GM21825 (cell line): ENCODE results near the gene COG7.
"Not testable (repeated sequence)": the region's sequence is repeated elsewhere in the genome, so short reads cannot be mapped to it uniquely, and the experiment has no call there.

Experiments used
- ATAC-seq: cut with Tn5 transposase; IDR thresholded peaks from one replicate; pipeline ENCODE4 v1.9.1; 2021; ENCODE audit warnings: mild to moderate bottlenecking, moderate library complexity; ENCODE audit not compliant: unreplicated experiment

COG7 gene

GRCh38 chr16:23452572-23453337 lies at the start of gene COG7:
COG7 (minus strand) TSS chr16:23453189; CDS start chr16:23452994, 195 bp downstream.
- ATAC-seq, result peak; percentile 66

GRCh38 chr16:23502466-23502865 lies 49.5 kb upstream of the COG7 start:
- no peak for ATAC-seq

DNA sequence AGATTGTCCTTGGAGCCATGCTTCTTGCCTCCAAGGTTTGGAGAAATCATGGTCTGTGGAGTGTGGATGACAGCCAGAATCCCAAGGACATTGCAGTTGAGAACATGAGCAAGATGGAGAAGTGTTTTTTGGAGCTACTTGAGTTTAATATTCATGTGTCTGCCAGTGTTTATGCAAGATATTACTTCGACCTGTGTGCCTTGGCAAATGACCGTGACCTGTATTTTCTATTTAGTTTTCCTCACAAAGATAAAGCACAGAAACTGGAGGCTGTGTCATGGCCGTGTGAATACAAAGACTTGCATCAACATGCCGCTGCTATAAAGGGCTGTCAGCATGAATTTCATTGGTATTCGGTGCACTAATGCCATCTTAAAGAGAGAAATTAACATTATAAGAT lies 48.3 kb upstream of the COG7 start:
- ATAC-seq, result no peak

DNA sequence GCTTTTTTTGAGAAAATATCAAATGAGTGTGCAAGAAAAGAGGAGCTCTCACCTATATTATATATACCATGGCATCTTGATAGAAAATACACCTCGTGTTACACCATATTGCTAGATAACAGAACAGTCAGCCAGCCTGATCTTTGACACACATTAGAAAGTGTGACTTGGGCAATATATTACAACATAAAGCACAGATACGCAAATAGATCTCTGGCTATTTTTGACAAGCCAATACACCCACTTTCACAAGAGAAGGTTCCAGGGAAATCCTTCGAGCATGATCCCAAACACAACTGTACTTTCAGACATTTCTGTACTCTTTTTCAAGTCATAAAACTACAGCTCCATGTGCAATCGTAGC lies 47.9 kb upstream of the COG7 start:
- no peak for ATAC-seq

- ATAC-seq, result no peak
These were observed 47.3 kb upstream of the COG7 start for GRCh38 chr16:23500212-23500861.

- no peak for ATAC-seq
These were observed 46.8 kb upstream of the COG7 start for GRCh38 chr16:23499801-23500200.

DNA sequence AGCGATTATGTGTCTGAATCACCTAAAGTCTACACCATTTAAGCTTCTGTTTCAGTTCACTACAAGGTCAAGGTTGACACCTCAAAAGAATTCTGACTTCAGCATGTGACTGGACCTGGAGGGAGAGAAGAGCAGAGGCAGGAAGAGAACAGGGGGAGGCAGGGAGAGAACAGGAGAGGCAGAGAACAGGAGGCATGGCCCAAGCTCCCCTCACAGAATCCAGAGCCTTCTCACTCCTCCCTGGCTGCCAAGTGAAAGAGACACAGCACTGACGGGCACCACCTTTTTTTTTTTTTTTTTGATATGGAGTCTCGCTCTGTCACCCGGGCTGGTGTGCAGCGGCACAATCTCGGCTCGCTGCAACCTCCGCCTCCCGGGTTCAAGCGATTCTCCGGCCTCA lies 45.9 kb upstream of the COG7 start:
- no peak for ATAC-seq

GRCh38 chr16:23497543-23497868 lies 44.5 kb upstream of the COG7 start:
- ATAC-seq, result no peak

DNA sequence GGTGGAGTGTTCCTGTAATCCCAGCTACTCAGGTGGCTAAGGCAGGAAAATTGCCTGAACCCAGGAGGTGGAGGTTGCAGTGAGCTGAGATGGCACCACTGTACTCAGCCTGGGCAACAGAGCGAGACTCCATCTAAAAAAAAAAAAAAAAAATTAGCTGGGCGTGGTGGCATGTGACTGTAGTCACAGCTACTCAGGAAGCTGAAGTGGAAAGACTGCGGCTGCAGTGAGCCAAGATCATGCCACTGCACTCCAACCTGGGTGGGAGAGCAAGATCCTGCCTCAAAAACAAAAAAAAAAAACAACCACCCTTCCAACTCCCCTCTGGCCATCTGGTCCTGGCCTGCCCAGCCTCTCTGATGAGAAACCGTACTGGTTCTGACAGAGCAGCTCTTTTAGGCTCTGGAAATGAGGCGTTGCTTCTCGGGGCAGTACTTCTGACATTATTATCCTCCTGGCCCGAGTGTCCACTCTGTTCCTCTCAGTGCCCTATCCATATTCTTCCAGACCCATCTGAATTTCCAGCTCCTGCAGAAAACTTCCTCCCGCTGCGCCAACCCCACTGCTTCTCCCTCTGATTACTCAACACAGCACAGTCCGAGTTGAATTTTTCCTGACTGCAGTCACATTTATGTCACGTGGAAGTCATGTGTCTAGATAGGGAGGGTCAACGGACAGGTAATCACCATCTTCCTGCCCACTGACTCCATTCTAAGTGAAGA lies 44.0 kb upstream of the COG7 start:
- ATAC-seq, result no peak

DNA sequence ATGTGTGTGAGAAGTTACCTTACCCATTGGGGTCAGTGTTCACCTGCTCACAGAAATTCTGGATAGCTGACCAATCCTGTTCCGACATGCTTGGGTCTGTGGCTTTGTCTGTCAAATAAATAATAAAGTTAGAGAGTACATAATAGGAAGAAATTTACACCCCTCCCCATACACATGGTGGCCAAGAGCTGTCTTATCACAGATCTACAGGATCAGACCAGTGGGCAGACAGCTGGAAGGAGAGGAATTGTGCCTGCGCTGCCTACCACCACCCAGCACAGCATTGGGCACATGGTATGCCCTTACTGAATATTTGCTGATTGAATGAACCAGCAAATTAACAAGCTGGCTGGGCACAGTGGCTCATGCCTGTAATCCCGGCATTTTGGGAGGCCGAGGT lies 42.7 kb upstream of the COG7 start:
- no peak for ATAC-seq

GRCh38 chr16:23494188-23494587 lies 41.2 kb upstream of the COG7 start:
- ATAC-seq, result no peak

GRCh38 chr16:23491490-23492391 lies 38.8 kb upstream of the COG7 start:
- no peak for ATAC-seq

GRCh38 chr16:23486480-23486879 lies 33.5 kb upstream of the COG7 start:
- no peak for ATAC-seq

DNA sequence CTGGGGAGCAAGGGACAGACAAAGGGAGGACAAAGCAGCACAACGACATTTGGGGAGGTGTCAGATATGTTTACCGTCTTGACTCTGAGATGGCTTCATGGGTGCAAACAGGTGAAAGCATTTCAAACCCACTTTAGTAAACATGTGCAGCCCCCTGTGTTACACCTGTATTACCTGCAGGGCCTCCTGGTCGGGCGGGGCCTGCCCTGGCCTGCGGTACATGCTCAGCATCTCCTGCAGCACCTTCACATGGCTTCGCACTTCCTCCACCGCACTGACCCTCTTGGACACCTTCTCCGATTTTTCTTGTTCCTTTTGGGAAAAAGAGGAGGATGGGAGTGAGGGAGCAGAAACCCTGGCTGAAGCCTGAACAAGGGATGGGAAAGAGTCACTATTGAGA lies 32.9 kb upstream of the COG7 start:
- no peak for ATAC-seq

DNA sequence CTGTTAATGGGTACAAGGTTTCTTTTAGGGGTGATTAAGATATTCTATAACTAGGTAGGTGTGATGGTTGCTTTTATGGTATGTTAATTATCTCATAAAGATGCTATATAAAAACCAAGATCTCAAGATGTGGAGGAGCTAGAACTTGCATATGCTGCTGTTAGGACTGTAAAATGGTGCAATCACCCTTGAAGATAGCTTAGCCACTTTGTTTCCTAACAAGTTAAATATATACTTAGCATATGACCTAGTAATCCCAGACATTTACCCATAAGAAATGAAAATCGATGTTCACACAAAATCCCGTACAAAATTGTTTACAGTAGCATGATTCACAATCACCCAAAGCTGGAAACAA lies 32.2 kb upstream of the COG7 start:
- no peak for ATAC-seq

DNA sequence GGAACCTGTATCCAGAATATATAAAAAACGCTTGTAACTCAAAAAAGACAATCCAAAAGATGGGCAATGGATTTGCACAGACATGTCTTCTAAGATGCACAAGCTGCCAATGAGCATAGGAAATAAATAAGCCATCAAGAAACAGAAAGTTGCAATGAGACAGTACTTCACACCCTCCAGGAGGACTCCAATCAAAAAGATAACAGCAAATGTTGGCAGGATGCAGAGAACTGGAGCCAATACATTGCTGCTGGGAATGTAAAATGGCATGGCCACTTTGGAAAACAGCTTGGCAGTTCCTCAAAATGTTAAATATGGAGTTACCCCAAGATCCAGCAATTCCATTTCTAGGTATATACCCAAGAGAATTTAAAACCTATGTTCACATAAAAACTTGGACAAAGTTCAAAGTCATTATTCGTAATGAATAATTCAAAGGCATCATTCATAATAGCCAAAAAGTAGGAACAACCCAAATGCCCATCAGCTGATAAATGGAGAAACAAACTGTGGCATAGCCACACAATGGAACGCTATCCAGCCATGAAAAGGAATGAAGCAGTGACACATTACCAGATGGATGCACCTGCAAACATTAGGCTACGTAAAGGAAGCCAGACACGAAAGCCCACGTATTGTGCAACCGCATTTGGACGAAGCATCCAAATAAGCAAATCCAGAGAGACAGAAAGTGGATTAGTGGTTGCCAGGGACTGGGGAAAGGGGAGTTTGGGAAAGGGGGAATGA lies 31.7 kb upstream of the COG7 start:
- ATAC-seq, result no peak

- ATAC-seq, result not testable (repeated sequence)
These were observed 30.5 kb upstream of the COG7 start for GRCh38 chr16:23483492-23483891.

DNA sequence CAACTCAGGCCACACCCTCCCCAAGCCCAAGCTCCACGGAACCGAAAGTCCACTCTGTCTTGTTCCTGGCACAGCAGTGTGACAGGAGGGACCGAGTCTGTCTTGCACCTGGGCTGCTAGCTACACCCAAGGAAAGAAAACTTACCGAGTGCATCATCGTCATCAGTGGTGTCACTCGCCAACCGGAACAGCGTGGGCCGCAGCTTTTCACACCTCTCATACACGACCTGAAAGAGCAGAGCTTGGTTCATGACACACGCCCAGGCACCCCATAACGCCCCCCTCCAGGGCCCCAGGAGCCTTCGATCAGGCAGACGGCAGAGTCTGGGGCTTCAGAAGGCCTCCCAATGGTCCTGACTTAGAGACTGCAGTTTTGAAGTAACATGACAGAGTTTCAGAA lies 29.8 kb upstream of the COG7 start:
- no peak for ATAC-seq

- ATAC-seq, result no peak
These were observed 27.3 kb upstream of the COG7 start for GRCh38 chr16:23480257-23480656.

DNA sequence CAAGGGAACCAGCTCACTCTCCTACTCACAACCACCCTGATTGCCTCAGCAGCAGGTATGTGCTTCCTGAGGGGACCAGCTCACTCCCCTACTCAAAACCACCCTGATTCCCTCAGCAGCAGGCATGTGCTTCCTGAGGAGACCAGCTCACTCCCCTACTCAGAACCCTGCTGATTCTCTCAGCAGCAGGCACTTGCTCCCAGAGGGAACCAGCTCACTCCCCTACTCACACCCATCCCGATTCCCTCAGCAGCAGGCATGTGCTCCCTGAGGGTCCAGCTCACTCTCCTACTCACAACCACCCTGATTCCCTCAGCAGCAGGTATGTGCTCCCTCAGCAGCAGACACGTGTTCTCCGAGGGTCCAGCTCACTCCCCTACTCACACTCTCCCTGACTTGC lies 26.1 kb upstream of the COG7 start:
- ATAC-seq, result no peak

- ATAC-seq, result no peak
These were observed 25.6 kb upstream of the COG7 start for GRCh38 chr16:23478566-23478965.
